Activated naive CD4-positive, alpha-beta T cell treated with anti-CD3 and anti-CD28 coated beads, Interleukin-2, amount 50 U/mL, for 16 hours (primary cell): Measurements from ENCODE around the gene RBFOX2.
"Not testable (repeated sequence)": the region's sequence is repeated elsewhere in the genome, so short reads cannot be mapped to it uniquely, and the experiment has no call there.

ENCODE experiments used
- DNase-seq: peaks from one replicate; pipeline ENCODE4 v3.0.0-alpha.2; 2020

The RBFOX2 gene

DNA sequence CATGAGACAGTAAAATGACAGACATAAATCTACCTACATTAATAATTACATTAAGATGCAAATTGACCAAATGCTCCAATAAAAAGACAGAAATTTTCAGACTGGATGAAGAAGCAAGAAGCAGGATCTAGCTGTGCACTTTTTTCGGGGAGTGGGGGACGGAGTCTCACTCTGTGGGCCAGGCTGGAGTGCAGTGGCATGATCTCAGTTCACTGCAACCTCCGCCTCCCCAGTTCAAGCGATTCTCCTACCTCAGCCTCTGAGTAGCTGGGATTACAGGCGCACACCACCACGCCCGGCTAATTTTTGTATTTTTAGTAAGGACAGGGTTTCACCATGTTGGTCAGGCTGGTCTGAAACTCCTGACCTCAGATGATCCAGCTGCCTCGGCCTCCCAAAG is 222.0 kb downstream of the RBFOX2 start:
- DNase-seq = not testable (repeated sequence)

DNA sequence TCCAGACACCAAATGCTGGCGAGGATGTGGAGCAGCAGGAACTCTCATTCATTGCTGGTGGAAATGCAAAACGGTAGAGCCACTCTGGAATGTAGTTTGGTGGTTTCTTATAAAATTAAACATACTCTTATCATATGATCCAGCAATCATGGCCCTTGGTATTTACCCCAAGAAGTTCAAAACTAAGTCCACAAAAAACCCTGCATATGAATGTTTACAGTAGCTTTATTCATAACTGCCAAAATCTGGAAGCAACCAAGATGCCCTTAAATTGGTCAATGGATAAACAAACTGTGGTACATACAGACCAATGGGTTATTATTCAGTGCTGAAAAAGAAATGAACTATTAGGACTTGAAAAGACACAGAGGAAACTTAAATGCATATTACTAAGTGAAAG is 223.2 kb downstream of the RBFOX2 start:
- DNase-seq = no peak

DNA sequence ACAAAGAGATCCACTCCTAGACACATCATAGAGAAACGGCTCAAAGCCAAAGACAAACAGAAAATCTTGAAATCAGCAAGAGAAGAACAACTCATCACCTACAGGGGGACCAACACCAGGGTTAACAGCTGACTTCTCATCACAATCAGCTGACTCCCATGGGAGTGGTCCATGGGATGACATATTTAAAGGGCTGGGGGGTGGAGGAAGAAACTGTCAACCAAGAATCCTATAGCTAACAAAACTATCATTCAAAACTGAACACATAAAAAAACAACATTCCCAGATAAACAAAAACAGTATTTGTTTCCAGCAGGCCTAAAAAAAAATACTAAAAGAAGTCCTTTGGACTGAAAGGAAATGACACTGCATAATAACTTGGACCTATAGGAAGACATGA is 224.2 kb downstream of the RBFOX2 start:
- DNase-seq = no peak

DNA sequence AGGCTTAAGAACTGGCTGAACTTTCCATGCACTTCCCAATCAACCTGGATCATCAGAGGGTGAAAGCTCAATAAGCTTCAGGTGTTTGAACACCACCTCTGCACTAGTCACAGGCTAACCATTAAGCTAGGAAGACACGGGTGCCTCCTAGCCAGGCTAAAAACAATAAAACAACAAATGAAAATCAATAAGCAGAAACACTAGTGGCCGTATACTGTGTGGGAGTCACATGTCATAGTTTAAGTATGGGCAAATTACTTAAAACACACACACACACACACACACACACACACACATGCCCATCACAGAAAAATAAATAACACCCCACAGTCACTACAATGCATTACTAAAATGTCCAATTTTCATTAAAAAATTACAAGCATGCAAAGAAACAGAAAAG is 225.7 kb downstream of the RBFOX2 start:
- no peak for DNase-seq

DNA sequence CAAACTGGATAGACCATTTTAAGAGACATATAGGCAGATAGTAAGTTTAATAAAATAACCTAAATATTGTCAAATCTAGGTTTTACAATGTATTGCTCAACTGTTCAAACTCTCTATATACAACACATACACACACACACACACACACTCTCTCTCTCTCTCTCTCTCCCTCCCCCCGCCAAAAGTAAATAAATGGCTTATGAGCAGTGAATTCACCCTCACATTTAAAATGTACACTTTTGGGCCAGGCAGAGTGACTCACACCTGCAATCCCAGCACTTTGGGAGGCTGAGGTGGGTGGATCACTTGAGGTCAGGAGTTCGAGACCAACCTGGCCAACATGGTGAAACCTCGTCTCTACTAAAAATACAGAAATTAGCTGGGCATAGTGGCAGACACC is 227.3 kb downstream of the RBFOX2 start:
- not testable (repeated sequence) for DNase-seq

DNA sequence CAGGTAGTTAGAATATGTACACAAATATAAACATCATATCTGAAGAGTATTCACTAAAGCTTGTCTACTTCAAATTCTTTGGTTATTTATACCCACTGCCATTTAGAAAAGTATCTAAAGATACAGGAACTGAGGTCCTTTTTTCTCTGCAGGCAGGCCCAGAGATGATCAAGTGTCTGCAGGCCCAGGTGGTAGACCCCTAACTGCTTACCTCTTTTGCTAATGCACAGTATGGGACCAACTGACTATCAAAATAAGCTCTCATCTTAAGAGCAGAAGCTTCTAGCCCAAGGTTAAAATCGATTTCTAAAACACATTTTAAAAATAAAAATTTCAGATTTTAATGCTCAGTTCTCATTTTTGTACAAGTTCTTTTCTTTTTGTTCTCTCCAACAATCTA is 229.5 kb downstream of the RBFOX2 start:
- no peak for DNase-seq

DNA sequence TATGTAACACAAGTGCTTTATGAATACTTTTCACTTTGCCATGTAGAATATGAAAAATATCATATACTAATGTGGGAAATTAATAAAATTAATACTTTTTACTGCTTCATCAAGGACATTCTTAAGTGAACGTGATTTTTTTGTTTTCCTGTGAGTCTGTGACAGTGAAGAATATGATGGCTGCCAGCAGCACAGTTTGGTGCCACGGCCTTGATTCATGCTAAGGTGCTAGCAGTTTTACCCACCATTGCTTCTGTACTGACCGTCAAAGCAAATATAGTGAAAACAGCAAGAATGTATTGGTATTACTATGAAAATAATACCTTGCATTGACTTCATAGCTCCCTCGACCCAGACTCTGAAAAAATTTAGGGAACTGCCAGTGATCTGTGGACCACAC is 231.2 kb downstream of the RBFOX2 start:
- DNase-seq = no peak

DNA sequence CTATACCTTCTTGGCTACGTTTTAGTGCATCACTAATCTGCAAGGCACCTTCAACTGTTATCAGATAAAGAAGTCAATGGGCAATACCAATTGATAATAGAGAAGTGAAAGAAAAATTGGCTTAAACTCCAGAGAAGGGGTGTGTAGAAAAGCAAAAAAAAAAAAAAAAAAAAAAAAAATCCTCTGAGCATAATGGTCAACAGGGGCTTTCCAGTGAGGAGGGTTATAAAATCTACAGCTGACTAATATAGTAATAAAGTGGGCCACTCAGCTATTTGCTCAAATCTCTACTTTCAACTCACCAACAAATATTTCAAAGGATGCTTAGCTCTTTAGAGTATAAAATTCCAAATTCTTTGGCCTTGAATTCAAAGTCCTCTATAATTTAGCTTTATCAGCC is 233.1 kb downstream of the RBFOX2 start:
- DNase-seq = no peak

DNA sequence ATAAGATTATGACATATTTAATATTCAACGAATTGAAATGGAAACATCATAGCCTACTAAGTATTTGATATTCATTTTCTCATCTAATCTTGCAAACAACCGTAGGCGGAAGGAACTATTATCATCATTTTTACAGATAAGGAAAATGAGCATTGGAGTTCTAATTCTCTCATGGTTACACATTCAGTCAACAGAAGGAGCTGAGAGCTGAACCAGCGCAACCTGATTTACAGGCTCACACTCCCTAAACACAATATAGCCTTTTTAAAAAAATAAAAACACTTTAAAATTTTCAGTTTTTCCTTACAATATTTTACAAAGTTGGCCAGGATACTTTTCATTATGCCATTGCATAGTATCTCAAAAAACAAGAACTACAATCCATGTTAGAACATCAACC is 236.1 kb downstream of the RBFOX2 start:
- no peak for DNase-seq

DNA sequence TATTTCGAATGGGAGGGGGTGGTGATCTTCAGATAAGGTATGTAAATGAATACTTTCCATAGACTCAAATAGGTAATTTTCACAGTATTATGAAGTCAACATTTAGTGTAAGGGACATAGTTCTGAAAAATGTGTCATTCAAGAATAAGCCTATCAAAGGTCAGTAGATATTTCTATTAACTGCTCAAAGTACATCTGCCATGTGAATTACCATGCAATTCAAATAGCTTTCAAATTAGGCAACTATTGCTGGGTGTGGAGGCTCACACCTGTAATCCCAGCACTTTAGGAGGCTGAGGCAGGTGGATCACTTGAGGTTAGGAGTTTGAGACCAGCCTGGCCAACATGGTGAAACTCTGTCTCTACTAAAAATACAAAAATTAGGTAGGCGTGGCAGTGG is 236.8 kb downstream of the RBFOX2 start:
- DNase-seq = not testable (repeated sequence)

DNA sequence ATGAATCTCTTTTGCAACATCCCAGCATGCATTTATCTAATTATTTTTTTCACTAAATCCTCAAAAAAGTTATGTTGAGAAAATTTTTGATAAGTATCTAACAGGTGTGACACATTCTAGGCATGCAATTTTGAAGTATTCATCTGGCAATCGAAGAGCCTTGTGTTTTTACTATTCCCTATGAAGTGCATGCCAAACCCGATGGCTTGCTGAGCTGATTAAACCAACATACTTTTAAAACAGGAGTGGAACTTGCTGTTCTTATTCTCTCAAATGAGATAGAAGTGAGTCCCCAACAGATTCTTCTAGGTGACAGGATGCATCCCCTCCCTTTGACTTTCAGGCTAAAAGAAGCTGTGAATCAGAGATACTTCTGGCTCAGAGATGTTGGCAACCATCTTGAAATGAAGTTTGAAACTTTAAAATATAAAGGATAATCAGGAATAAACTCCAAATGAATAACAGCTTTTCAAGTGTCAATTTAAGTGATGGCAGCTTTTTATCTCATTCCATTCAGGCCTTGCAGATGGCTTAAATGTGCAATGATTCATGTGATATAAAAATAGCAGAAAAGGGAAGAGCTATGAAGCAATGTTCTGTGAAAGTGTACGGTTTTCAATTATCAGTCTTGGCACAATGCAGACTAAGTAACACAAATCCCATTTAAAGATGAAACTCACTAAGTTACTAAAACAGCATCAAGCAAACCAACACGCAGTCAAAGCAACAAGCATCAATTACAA is 243.3 kb downstream of the RBFOX2 start:
- DNase-seq = no peak

DNA sequence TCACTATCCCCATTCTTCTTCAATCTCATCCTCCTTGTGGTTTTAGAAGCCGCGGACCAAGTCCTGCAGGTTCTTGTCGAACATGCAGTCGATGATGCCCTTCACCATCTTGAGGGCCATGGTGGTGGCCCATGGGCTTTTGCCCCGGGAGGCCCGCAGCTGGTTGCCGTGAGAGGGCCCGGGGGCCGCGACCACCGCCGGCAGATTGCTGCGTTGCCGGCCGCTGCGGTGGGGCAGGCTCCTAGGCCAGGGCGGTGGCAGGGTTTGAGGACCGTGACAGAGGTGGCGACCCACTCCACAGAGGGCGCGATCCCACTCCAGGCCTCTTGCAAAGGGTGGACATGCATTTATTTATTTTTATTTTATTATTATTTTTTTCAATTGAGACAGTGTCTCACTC is 244.0 kb downstream of the RBFOX2 start:
- no peak for DNase-seq

DNA sequence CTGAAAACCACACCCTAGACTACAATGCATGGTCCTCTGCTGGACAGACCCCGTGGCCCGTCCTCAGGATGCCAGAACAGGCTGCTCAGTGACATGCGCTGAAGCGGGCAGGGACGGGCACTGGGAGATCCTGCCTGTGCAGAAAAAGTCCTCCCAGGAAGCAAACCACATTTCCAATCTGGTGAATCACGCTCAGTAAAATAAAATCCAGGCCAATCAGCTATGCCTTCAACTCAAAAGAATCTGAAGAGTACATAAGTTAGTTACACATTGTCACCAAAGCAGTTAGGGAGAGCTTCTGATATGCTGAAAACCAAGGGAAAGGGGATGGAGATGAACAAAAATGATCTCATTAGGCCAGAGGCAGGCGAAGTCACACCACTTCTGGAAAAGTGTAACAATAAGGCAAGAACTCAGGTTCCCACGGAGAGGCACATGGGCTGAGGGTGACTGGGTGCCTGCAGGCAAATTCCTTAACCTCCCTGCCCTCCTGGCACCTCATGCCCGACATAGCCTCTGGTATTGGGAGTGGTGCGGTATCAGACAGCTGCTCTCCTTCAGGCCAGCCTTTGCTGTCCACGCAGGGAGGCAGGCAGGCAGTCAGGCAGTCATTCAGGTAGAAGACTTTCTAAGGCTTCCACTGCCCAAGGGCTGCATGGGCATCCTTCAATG is 244.5 kb downstream of the RBFOX2 start:
- DNase-seq = no peak

DNA sequence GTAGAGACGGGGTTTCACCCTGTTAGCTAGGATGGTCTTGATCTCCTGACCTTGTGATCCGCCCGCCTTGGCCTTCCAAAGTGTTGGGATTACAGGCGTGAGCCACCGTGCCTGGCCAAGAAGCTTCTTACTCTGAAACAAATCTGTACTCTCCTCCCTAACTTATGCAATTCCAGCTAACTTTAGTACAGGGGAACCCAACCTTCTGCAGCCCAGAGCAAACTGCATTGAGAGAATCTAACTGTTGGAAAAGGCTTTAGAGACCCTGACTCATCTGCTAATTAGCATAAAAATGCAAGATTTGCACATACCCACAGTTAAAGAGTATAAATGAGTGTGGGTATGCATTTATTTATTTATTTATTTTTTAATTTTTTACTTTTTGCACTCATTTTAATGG is 246.1 kb downstream of the RBFOX2 start:
- DNase-seq = no peak

DNA sequence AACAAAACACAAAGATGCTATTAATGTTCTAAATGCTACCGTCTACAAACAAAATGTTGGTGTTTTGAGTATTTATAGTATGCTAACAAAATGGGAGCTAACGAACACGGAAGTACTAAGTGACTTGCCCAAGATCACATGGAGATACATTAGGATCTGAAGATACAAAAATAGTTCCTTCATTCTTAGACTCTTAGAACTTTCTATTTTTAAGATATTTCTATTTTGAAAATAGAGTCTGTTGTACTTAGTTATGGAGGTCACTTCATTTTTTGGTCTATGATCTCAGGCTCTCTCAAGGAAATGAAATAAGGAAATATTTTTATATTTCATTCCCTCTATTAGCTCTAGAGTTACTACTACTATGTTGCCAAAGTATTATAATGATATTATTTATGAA is 246.7 kb downstream of the RBFOX2 start:
- no peak for DNase-seq

DNA sequence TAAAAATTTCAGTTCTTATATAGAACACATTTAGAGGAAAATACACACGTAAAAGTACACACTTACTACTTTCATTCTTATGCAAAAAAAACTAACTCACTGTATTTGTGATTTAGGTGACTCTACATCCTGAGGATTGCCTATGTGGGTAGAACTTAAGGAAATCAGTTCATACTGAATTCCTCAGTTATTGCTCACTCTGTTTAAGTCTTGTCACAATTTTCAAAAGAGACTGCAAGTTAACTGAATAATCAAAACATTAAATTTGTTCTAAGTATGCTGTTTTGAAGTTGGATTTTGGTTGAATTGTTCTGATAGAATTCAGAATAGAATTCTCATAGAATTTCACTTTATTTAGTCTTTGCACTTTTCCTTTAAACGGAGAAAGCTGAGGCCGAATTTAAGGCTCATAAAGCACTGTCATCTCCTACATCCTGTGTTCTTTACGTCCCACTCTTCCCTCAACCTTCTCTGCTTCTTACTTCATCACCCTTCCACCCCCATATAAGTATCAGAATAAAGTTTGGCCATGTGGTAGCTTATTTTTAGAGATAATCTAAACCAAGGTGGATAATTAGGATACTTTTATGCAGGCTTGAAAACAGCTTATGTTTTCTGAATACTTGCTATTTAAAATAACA is 251.2 kb downstream of the RBFOX2 start:
- DNase-seq = no peak

DNA sequence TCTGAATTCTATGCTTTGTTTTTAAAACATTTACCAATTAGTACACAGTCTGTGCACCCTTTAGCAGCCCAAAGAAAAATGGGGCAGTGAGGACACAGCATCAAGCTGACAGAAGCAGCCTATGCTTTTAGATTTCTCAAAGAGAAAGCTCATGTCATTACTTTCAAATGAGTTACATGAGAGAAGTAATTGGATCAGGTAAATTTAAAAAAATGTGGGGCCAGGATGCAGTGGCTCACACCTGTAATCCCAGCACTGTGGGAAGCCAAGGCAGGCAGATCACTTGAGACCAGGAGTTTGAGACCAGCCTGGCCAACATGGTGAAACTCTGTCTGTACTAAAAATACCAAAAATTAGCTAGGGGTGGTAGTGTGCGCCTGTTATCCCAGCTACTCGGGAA is 253.3 kb downstream of the RBFOX2 start:
- no peak for DNase-seq

DNA sequence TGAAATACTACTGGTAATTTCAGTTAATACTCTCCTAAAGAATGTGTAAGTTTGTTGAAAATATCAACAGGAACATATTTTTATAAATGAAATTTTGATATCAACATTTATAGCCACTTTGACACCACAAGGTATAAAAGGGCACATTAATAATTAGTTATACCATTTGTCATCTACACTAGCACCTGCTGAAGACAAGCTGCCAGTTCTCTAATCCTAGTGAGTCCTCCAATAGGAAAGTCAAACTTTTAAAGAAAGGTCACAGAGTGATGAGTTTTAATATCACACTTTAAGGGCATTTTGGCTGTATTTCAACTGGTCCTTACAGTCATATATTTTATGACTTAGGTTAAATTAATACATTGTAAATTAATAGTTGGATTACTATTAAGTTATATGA is 258.6 kb downstream of the RBFOX2 start:
- no peak for DNase-seq

DNA sequence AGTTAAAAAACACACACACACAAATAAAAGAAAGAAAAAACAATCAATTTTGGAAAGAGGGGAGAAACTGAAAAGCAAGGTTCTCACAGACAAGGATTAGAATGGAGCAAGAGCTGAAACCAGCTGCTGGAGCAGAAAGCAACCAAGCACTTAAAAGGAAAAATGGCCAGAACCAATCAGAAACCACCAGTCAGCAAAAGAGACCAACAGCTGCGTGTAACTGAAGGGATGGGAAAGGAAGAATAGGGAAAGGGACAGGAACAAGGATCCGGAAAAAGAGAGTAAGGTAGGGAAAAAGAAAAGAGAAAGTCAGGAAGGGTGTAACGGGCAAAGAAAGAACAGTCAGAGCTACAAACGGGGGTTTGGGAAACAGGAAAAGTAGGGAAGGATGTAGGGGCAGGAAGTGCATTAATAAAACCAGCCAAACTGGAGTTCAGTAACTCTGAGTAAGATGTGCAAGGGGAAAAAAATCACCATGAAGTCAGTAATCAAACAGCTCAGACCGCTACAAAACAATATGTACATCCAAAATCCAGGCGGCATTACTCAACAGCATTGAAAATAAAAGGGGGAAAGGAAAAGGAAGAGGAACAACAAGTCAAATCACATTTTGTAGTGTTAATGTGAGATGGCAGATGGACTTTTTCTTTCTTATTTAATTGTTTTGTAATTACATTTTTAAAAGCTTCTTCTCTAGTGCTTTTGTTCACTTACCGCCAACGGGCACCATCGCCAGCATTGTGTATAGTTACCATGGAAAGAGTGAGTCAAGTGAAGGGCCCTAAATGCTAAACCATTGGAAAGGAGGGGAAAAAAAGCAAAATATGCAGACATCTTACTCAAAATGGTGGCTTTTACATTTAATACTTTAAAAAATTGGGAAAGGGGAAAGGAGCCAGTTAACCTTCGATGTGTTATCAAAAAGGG is 261.7 kb downstream of the RBFOX2 start:
- no peak for DNase-seq

DNA sequence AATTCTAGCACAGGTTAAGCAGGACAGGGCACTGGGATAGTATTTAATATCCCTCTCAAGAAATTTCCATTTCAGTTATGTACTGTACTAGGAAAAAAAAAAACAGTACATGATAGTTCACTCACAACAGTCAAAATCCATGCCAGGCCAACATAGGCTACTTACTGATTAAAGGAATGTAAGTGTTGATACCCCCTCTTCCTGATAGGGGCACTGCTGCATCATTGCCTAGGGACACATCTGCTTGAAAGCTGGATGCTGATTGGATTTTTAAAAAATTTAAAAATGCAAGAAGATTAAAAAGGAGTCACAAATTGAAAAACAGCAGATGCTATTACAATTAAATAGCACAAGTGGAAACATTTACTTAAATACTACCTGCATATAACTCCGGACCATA is 267.6 kb downstream of the RBFOX2 start:
- DNase-seq = no peak

DNA sequence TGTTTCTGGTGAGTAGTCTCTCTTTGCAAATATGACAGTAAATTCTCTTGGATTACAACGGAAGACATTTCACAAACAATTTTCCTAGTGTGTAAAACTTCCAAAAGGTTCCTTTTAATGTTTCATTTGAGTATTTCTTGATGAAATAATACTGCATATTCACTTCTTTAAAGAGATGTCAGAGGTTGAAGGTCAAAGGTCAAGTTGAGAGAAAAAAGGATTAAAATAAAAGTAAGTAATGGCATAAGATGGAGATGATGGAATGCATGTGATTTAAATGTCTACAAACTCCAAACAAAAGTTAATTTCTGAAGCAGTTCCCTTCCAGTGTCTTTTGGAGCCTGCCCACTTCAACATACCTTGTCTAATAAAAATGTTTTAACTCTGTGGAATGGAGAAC is 270.2 kb downstream of the RBFOX2 start:
- no peak for DNase-seq

DNA sequence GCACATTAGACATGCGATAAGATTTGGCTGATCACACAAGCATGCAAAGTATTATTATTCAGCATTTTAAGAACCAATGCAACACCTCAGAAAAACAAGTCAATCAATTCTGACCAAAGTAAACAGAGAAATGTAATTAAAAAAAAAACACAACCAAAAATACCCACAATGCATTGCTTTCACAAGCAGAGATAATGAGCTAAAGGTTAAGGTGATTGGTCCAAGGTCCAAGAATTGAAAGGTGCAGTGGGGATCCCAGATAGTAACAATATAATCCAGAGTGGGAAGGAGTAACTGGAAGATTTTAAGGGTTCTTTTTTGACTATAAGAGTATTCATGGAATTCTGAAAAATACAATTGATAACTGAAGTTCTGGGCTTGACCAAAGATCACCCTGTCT is 271.9 kb downstream of the RBFOX2 start:
- DNase-seq = no peak

DNA sequence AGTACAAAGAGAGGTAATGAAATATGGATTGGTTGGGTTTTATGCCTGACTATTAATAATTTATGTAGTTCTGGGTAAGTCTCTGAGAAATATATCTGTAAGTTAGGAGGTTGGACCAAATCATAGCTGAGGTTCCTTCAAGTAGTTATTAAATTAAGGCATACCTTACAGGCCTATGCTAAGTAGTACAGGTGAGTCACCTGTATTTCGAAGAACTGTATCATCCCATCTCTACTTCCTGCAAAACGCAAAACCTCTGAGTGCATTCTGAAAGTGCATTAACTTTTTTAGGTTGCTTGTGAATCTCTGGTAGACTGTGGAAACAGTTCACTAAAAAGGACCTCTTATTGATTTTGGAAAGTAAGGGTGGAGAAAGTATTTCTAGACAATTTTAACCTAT is 273.9 kb downstream of the RBFOX2 start:
- no peak for DNase-seq

DNA sequence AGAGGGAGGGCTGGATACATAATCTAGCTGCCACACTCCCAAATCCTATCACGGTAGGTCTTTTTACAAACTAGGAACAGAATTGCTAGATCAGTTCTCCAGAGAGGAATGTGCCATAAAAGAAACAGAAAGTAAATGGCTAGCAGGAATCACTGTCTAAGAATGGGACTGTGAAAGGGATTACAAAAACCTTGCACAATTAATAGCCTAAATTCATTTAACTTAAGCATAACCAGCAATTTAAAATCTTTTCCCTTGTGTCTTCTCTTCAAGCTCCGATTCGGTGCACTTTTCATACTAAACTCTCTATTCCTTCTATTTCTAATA is 275.8 kb downstream of the RBFOX2 start:
- no peak for DNase-seq
